ENCODE results near the gene SEC23IP.
A peak's percentile ranks its signal among the peaks of the same experiment; 100 is the strongest.

Gene SEC23IP

GRCh38 chr10:119942973-119943372 lies 50.4 kb downstream of the SEC23IP start:
- DNase-seq, result no peak

- no peak for DNase-seq
Observed at GRCh38 chr10:119945805-119946204, 53.3 kb downstream of the SEC23IP start.

DNA sequence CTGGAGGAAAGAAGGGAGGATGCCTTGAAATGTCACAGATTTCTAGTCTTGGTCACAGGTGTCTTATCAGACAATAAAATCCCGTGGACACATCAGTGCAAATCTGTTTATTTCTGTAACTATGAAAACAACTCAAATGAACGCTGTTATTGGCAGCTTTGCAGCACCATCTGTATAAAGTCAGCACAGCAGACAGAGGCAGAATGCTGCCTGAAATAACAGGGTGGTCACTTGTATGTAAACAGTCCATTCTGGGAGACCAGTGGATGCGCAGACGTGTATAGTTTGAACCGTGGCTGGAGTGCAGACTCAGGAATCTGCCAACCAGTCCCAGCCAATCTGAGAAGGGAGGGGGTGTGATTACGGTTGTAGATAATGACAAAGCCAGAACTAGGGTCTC lies 54.8 kb downstream of the SEC23IP start:
- DNase-seq, result no peak

DNA sequence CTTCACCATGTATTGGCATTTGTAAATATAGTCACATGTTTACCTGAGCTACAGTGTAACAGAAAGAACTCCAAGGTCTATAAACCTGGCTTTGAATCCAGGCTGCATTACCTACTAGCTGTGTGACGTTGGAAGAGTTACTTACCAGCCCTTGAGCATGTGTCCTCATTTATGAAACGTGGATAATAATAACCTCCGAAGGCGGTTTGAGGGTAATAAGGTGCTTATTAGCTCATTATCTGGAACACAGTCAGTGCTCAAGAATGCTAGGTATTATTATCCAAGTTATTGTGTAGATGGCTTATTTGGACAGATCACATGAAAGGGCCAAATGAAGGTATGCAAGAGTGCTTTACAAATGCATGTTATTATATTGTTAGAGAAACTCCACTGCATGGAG lies 64.9 kb downstream of the SEC23IP start:
- no peak for DNase-seq

GRCh38 chr10:119962837-119963236 lies 70.3 kb downstream of the SEC23IP start:
- DNase-seq, result no peak

DNA sequence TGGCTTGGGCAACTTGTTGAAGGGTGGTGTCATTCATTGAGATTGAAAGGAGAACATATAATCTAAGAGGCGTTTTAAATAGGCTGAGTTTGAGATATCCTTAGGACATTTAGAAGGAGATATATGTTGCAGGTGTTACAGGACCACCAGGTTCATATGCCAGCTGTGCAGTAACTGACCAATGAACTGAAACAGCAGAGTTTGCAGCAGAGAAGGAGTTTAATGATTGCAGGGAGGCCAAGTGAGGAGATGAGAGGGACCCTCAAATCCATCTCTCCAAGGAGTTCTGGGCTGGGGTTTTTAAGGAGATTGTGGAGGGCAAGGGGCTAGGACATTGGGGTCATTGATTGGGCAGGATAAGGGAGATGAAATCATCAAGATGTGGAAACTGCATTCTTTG lies 74.5 kb downstream of the SEC23IP start:
- DNase-seq, result no peak

- DNase-seq, result no peak
Observed at GRCh38 chr10:119969609-119970008, 77.1 kb downstream of the SEC23IP start.

DNA sequence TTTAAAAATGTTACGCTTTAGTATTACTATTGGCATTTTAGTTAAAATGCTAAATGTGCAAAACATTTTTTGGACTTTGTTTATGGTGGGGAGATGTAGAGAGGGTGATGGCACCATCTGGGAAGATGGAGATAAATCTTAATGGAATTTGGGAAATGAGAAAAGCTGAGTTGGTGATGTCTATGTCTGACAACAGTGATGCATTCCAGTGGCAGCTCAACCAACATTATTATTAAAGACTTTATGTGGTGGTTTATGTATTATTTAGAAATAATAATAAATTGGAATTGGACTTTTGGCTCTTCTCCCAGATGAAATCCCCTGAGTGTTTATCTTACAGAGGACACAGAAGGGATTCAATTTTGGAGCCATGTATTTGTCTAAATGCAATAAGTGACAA lies 77.6 kb downstream of the SEC23IP start:
- DNase-seq, result no peak

DNA sequence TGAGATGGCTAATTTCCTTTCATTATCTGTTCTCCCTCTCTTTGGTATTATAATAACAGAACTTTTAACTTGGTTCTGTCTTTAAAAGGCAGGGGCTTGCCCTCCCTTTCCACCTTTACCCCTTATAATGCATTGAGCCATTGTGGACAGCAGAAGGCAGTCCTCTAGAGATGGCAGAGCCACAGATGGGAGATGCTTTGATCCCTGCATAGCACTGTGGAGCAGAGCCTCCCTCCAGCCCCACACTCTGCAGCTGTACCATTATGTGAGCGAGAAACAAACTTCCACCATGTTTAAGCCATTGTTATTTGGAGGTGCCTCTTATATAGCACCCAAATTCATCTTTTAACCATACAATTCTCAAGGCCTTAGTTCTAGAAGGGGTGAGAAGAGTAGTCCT lies 78.4 kb downstream of the SEC23IP start:
- DNase-seq, result no peak

- DNase-seq, result peak; percentile 2
Observed at GRCh38 chr10:119973281-119973680, 80.8 kb downstream of the SEC23IP start.

DNA sequence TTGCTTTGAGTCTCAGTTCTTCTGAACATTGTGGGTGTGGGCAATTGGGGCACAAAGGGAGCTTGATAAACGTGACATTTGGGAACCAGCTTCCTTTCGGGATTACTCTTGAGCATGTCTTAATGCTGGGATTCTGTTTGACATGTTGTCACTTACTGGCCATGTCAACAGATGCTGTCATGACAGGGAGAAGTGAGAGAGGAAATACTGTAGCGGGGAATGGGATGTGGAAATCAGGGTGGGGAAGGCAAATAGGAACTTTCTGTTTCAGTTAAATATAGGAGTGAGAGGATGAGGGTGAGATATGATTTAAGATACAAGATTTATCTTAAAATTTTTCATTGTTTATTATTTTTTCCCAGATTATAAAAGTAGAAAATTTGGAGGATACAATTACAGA lies 83.9 kb downstream of the SEC23IP start:
- DNase-seq, result no peak

DNA sequence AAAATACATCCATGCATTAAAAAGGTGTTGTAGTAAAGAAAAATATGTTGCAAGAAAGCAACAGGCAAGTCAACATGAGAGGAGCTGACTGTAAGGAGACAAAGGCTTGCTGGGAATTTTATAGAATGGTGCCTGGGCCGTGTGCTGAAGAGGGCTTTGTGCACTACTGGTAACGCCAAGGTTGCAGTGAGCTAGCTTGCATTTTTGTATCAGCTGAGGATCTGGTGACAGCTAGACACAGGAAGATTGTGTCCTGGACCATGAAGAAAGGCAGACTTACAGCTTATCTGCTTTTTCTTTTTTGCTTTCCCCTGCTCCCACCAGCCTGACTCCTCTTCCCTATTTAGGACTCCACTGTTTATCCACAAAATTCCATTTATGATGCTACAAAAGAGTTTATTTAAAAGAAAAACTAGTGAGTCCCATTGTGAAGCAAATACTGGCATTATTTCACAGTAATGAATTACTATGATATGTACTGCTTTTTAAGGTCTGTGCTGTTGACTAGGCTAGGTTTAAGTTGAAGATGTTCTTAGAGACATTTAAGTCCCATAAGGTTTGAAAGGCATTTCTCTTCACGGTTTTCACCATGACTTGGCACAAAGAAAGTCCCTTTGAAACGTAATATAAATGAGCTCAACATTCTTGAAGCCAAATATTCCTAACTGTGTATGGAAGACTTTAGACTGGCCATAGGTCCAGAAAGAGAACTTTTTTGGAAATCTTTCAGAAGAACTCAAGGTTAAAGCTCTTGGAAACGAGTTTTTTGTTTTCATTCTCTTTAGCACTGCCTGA lies 88.6 kb downstream of the SEC23IP start:
- no peak for DNase-seq

GRCh38 chr10:119981826-119982225 lies 89.3 kb downstream of the SEC23IP start:
- no peak for DNase-seq

- no peak for DNase-seq
Observed at GRCh38 chr10:119988333-119988732, 95.8 kb downstream of the SEC23IP start.

GRCh38 chr10:119989966-119990365 lies 97.4 kb downstream of the SEC23IP start:
- no peak for DNase-seq

- no peak for DNase-seq
Observed at GRCh38 chr10:119991066-119991465, 98.5 kb downstream of the SEC23IP start.

- no peak for DNase-seq
Observed at GRCh38 chr10:119991816-119992215, 99.3 kb downstream of the SEC23IP start.
